WERI-Rb-1 (cell line): ENCODE results near the gene CALHM5.

Experiments
- DNase-seq: peaks from one replicate; pipeline ENCODE4 v3.0.0-alpha.2; 2020
- H3K27ac ChIP-seq: fragments of 250-450 bp; sonication (Bioruptor Pico); 2 replicates; pipeline ENCODE4 v1.5.1; 2020; ENCODE audit warnings: mild to moderate bottlenecking, moderate library complexity
- H3K27me3 ChIP-seq: fragments of 250-450 bp; sonication (Bioruptor Pico); 2 replicates; pipeline ENCODE4 v1.5.1; 2021; ENCODE audit warnings: mild to moderate bottlenecking, low read depth, moderate library complexity; ENCODE audit not compliant: insufficient read depth, severe bottlenecking
- H3K36me3 ChIP-seq: fragments of 250-450 bp; sonication (Bioruptor Pico); 2 replicates; pipeline ENCODE4 v1.5.1; 2020; ENCODE audit warnings: mild to moderate bottlenecking, moderate library complexity
- H3K4me3 ChIP-seq: 2 replicates; pipeline ENCODE4 v1.5.1; 2011; ENCODE audit warnings: low read depth, mild to moderate bottlenecking, control low read depth, low read length
- H3K9me3 ChIP-seq: fragments of 250-450 bp; sonication (Bioruptor Pico); 2 replicates; pipeline ENCODE4 v1.5.1; 2021; ENCODE audit warnings: mild to moderate bottlenecking, moderate library complexity; ENCODE audit not compliant: severe bottlenecking
- CTCF ChIP-seq: IDR thresholded peaks from 2 replicates; pipeline ENCODE4 v1.5.1; 2011; ENCODE audit warnings: low read depth, mild to moderate bottlenecking, control low read depth, inconsistent platforms, low read length

Gene CALHM5

GRCh38 chr6:116511424-116512110 is at the start of gene CALHM5:
Gene CALHM5, plus strand, starts transcription at chr6:116511639. Its CDS starts 58 bp downstream, at chr6:116511697.
- no peak for DNase-seq
- TF ChIP-seq CTCF: no peak

GRCh38 chr6:116461932-116462885 is 49.2 kb upstream of the CALHM5 start:
- TF ChIP-seq CTCF: no peak
- DNase-seq: peak; percentile 23
- H3K27me3 ChIP-seq: no peaks in the 10 kb centered on the region

More at GRCh38 chr6:116511424-116512110, at the start of gene CALHM5:
- no peak within 1 kb of the TSS for H3K27ac ChIP-seq
- H3K36me3 ChIP-seq: no peaks in the 10 kb centered on the region
- no peak within 1 kb of the TSS for H3K4me3 ChIP-seq
- no peaks in the 10 kb centered on the region for H3K9me3 ChIP-seq
- no peaks in the 10 kb centered on the region for H3K27me3 ChIP-seq

GRCh38 chr6:116463301-116463700 is 48.1 kb upstream of the CALHM5 start:
- Histone ChIP-seq H3K36me3 (no peaks in the 10 kb centered on the region), H3K4me3 (no peak overlapping the region), H3K27me3 (no peaks in the 10 kb centered on the region), H3K9me3 (no peaks in the 10 kb centered on the region), H3K27ac (no peak overlapping the region)
- TF ChIP-seq CTCF: no peak
- no peak for DNase-seq

More at GRCh38 chr6:116461932-116462885, 49.2 kb upstream of the CALHM5 start:
- H3K9me3 ChIP-seq: no peaks in the 10 kb centered on the region
- peak overlapping the region; percentile 34 for H3K4me3 ChIP-seq
- no peak overlapping the region for H3K27ac ChIP-seq
- H3K36me3 ChIP-seq: no peaks in the 10 kb centered on the region

- H3K27me3 ChIP-seq: no peaks in the 10 kb centered on the region
- no peaks in the 10 kb centered on the region for H3K36me3 ChIP-seq
- no peak overlapping the region for H3K4me3 ChIP-seq
- no peak for DNase-seq
- H3K9me3 ChIP-seq: no peaks in the 10 kb centered on the region
- TF ChIP-seq CTCF: no peak
- H3K27ac ChIP-seq: no peak overlapping the region
Observed at GRCh38 chr6:116465246-116465645, 46.2 kb upstream of the CALHM5 start.

GRCh38 chr6:116467096-116467495 is 44.3 kb upstream of the CALHM5 start:
- Histone ChIP-seq H3K36me3 (no peaks in the 10 kb centered on the region), H3K27ac (no peak overlapping the region), H3K27me3 (no peaks in the 10 kb centered on the region), H3K9me3 (no peaks in the 10 kb centered on the region), H3K4me3 (no peak overlapping the region)
- no peak for TF ChIP-seq CTCF
- DNase-seq: no peak
